WTC11 (cell line): Measurements from ENCODE around the gene METRN. TPM values are rescaled to one million over a fixed set of nuclear protein-coding genes. Genes with fewer than 3 reads are reported as not detected.

Experiments
- ATAC-seq: fragments of 200-7000 bp; cut with Tn5 transposase; 2 replicates; pipeline ENCODE4 v1.10.0; 2021; ENCODE audit warnings: mild to moderate bottlenecking, moderate library complexity
- CTCF ChIA-PET: fragments of 300-600 bp; sonication (Branson Sonifier 250); formaldehyde crosslinking; loops from one replicate; lab custom pipeline; 2021; ENCODE audit warnings: antibody characterized with exemption; lab: Charles Lee
- POLR2A ChIA-PET: fragments of 350-600 bp; sonication (Branson Sonifier 250); formaldehyde crosslinking; loops from one replicate; lab custom pipeline; 2021; ENCODE audit warnings: antibody characterized with exemption; lab: Charles Lee
- DNase-seq: peaks from one replicate; pipeline ENCODE4 v3.0.0; 2021; ENCODE audit warnings: low spot score
- H3K27ac Mint-ChIP-seq: 2 replicates; pipeline ENCODE4 v1.8.0; 2021; ENCODE audit warnings: mixed read lengths
- H3K27me3 Mint-ChIP-seq: 2 replicates; pipeline ENCODE4 v1.8.0; 2021; ENCODE audit warnings: low read depth, mild to moderate bottlenecking, moderate library complexity, mixed read lengths
- H3K36me3 Mint-ChIP-seq: 2 replicates; pipeline ENCODE4 v1.8.0; 2021; ENCODE audit warnings: mixed read lengths
- H3K4me1 Mint-ChIP-seq: 2 replicates; pipeline ENCODE4 v1.8.0; 2022; ENCODE audit warnings: mixed read lengths
- H3K4me3 Mint-ChIP-seq: 2 replicates; pipeline ENCODE4 v1.8.0; 2021; ENCODE audit warnings: mild to moderate bottlenecking, moderate library complexity, mixed read lengths
- H3K9me3 Mint-ChIP-seq: 2 replicates; pipeline ENCODE4 v1.8.0; 2021; ENCODE audit warnings: mixed read lengths
- AFF4 ChIP-seq: sonication (generic); formaldehyde crosslinking; IDR thresholded peaks from 2 replicates; pipeline ENCODE4 v1.8.1; 2023; ENCODE audit warnings: mild to moderate bottlenecking, missing genetic modification reagents, borderline replicate concordance
- E2F1 ChIP-seq: sonication (generic); formaldehyde crosslinking; IDR thresholded peaks from 2 replicates; pipeline ENCODE4 v1.8.0; 2022; ENCODE audit warnings: mild to moderate bottlenecking, missing genetic modification reagents
- E2F4 ChIP-seq: sonication (generic); formaldehyde crosslinking; IDR thresholded peaks from 2 replicates; pipeline ENCODE4 v1.8.1; 2022; ENCODE audit warnings: low read depth, mild to moderate bottlenecking, moderate library complexity, missing genetic modification reagents, borderline replicate concordance
- EMX1 ChIP-seq: fragments of 250-450 bp; sonication (Bioruptor Pico); IDR thresholded peaks from 2 replicates; pipeline ENCODE4 v1.8.0; 2021; ENCODE audit warnings: mild to moderate bottlenecking
- FOXK1 ChIP-seq: sonication (generic); formaldehyde crosslinking; IDR thresholded peaks from 2 replicates; pipeline ENCODE4 v1.8.0; 2022; ENCODE audit warnings: mild to moderate bottlenecking, moderate library complexity, missing genetic modification reagents
- HMGA2 ChIP-seq: fragments of 250-450 bp; sonication (Bioruptor Pico); IDR thresholded peaks from 2 replicates; pipeline ENCODE4 v1.4.0; 2021; ENCODE audit warnings: mild to moderate bottlenecking, moderate library complexity
- JAZF1 ChIP-seq: fragments of 250-450 bp; sonication (Bioruptor Pico); IDR thresholded peaks from 2 replicates; pipeline ENCODE4 v1.9.0; 2021; ENCODE audit warnings: moderate library complexity, mild to moderate bottlenecking, inconsistent platforms
- NFE2L1 ChIP-seq: sonication (generic); formaldehyde crosslinking; IDR thresholded peaks from 2 replicates; pipeline ENCODE4 v1.8.1; 2023; ENCODE audit warnings: missing genetic modification reagents
- NFYB ChIP-seq: sonication (generic); formaldehyde crosslinking; conservative IDR thresholded peaks from 2 replicates; pipeline ENCODE4 v1.8.0; 2022; ENCODE audit warnings: low read depth, missing genetic modification reagents
- PRDM15 ChIP-seq: sonication (generic); formaldehyde crosslinking; IDR thresholded peaks from 2 replicates; pipeline ENCODE4 v1.8.0; 2022; ENCODE audit warnings: missing genetic modification reagents
- PREB ChIP-seq: sonication (generic); formaldehyde crosslinking; IDR thresholded peaks from 2 replicates; pipeline ENCODE4 v1.8.1; 2022; ENCODE audit warnings: mild to moderate bottlenecking, missing genetic modification reagents, moderate library complexity, borderline replicate concordance
- SOX15 ChIP-seq: fragments of 250-450 bp; sonication (Bioruptor Pico); IDR thresholded peaks from 2 replicates; pipeline ENCODE4 v1.9.0; 2021; ENCODE audit warnings: mild to moderate bottlenecking
- TEAD4 ChIP-seq: sonication (generic); formaldehyde crosslinking; IDR thresholded peaks from 2 replicates; pipeline ENCODE4 v1.8.0; 2022; ENCODE audit warnings: mild to moderate bottlenecking, missing genetic modification reagents
- ZBTB43 ChIP-seq: sonication (generic); formaldehyde crosslinking; IDR thresholded peaks from 2 replicates; pipeline ENCODE4 v1.8.1; 2023; ENCODE audit warnings: mild to moderate bottlenecking, missing genetic modification reagents
- ZMAT4 ChIP-seq: fragments of 250-450 bp; sonication (Bioruptor Pico); IDR thresholded peaks from 2 replicates; pipeline ENCODE4 v1.9.0; 2021; ENCODE audit warnings: mild to moderate bottlenecking
- ZNF512 ChIP-seq: sonication (generic); formaldehyde crosslinking; IDR thresholded peaks from 2 replicates; pipeline ENCODE4 v1.8.1; 2022; ENCODE audit warnings: missing genetic modification reagents, borderline replicate concordance
- total RNA-seq: library from RNA; stranded (reverse); gene quantifications from 3 replicates; pipeline ENCODE4 v1.2.3, GENCODE V29; 2021

The METRN gene
- total RNA-seq, 1 experiment from 2014 or later = 30.9 TPM

- no peak for TF ChIP-seq E2F4 (CRISPR knock-in tag)
- no peak for TF ChIP-seq ZNF512
Measured at GRCh38 chr16:718922-719321, 4.0 kb downstream of the METRN start (continued).

GRCh38 chr16:719815-720446, 5.0 kb downstream of the METRN start:
- no peaks in the 10 kb centered on the region; the same call in 1 of the 2 replicates for H3K36me3 Mint-ChIP-seq
- POLR2A ChIA-PET = interaction anchor here (0.7 to 2.9 kb wide), 13 partner anchors 8 to 90 kb away, joined by 3 to 10 read pairs (median 3); partner anchors contain the start of genes CIAO3, RHOT2, STUB1 and WDR24
- CTCF ChIA-PET = interaction anchor here (0.6 to 2.8 kb wide), 22 partner anchors 8 to 426 kb away, joined by 3 to 22 read pairs (median 5); partner anchors contain the start of genes CHTF18, GNG13, JMJD8 and RHBDL1
- TF ChIP-seq NFYB (CRISPR knock-in tag) = no peak
- TF ChIP-seq, all 79 proteins: peak for 0
- Mint-ChIP-seq H3K4me3 (peak overlapping the region; percentile 74), H3K27ac (peak overlapping the region; percentile 63), H3K27me3 (peaks cover 15% of the 10 kb centered on the region), H3K9me3 (no peaks in the 10 kb centered on the region), H3K4me1 (peaks cover 16% of the 10 kb centered on the region)
- ATAC-seq (no peak), DNase-seq (no peak)

- ChIA-PET POLR2A (interaction anchor here (0.6 to 2.9 kb wide), 19 partner anchors 8 to 91 kb away, joined by 3 to 10 read pairs (median 3); partner anchors contain the start of genes CHTF18, CIAO3, RHOT2 and RPUSD1), CTCF (interaction anchor here (0.6 to 2.8 kb wide), 26 partner anchors 8 to 426 kb away, joined by 3 to 28 read pairs (median 6); partner anchors contain the start of genes CHTF18, CIAO3, GNG13 and JMJD8)
- Mint-ChIP-seq H3K27me3 (peaks cover 18% of the 10 kb centered on the region), H3K27ac (peak overlapping the region; percentile 63), H3K9me3 (no peaks in the 10 kb centered on the region), H3K36me3 (no peaks in the 10 kb centered on the region; the same call in 1 of the 2 replicates), H3K4me1 (peaks cover 16% of the 10 kb centered on the region), H3K4me3 (peak overlapping the region; percentile 74)
- DNase-seq (peak; percentile 60), ATAC-seq (peak; percentile 30)
- TF ChIP-seq AFF4 (CRISPR knock-in tag) = no peak
- TF ChIP-seq SOX15 (CRISPR knock-in tag) = no peak
- TF ChIP-seq ZBTB43 = peak; percentile 61; the same call in 1 of the 2 replicates
- no peak for TF ChIP-seq ZMAT4
- TF ChIP-seq PRDM15 (CRISPR knock-in tag) = no peak
- TF ChIP-seq TEAD4 (CRISPR knock-in tag) = 0 out of 2 replicates have a peak, but pooled peaks have one; percentile 20
- no peak for TF ChIP-seq FOXK1 (CRISPR knock-in tag)
- no peak for TF ChIP-seq JAZF1 (CRISPR knock-in tag)
- no peak for TF ChIP-seq EMX1
- no peak for TF ChIP-seq PREB (CRISPR knock-in tag)
- no peak for TF ChIP-seq HMGA2 (CRISPR knock-in tag)
- no peak for TF ChIP-seq E2F1 (CRISPR knock-in tag)
- no peak for TF ChIP-seq NFE2L1
Measured at GRCh38 chr16:720447-720989, 5.6 kb downstream of the METRN start.
